Muscle layer of colon (tissue), 2 donors: Measurements from ENCODE around the gene JCAD.
"Not testable (repeated sequence)": the region's sequence is repeated elsewhere in the genome, so short reads cannot be mapped to it uniquely, and the experiment has no call there.

Experiments
- H3K27ac ChIP-seq: one replicate; pipeline ENCODE4 v1.7.0; 2013; ENCODE audit warnings: low read depth, mild to moderate bottlenecking, low read length, moderate library complexity
- H3K27me3 ChIP-seq, 2 donors: one replicate each; pipeline ENCODE4 v1.7.0; 2013; ENCODE audit warnings: low read length in 2 of 2, mild to moderate bottlenecking in 2 of 2; ENCODE audit not compliant: insufficient read depth in 2 of 2, control insufficient read depth in 1 of 2
- H3K36me3 ChIP-seq: one replicate; pipeline ENCODE4 v1.7.0; 2013; ENCODE audit warnings: mild to moderate bottlenecking, low read length; ENCODE audit not compliant: insufficient read depth
- H3K4me1 ChIP-seq: one replicate; pipeline ENCODE4 v1.7.0; 2013; ENCODE audit warnings: mild to moderate bottlenecking, low read length; ENCODE audit not compliant: insufficient read depth
- H3K4me3 ChIP-seq, 2 donors: one replicate each; pipeline ENCODE4 v1.7.0; 2013; ENCODE audit warnings: low read length in 2 of 2, low read depth in 1 of 2, mild to moderate bottlenecking in 1 of 2, moderate library complexity in 1 of 2
- H3K9ac ChIP-seq: one replicate; pipeline ENCODE4 v1.7.0; 2013; ENCODE audit warnings: low read length
- H3K9me3 ChIP-seq: one replicate; pipeline ENCODE4 v1.7.0; 2013; ENCODE audit warnings: mild to moderate bottlenecking, low read length
- donor health status: abdominal sarcoma.
- donor health status: Adenocarcinoma of cecum.

The JCAD gene

GRCh38 chr10:30017556-30017955 lies 41.8 kb downstream of the JCAD start:
- Histone ChIP-seq H3K9me3 (no peaks in the 10 kb centered on the region), H3K27ac (no peak overlapping the region)

GRCh38 chr10:30014511-30014910 lies 44.9 kb downstream of the JCAD start:
- Histone ChIP-seq H3K9ac (no peak overlapping the region), H3K27ac (no peak overlapping the region), H3K9me3 (no peaks in the 10 kb centered on the region), H3K4me1 (peaks cover 71% of the 10 kb centered on the region), H3K4me3 (no peak overlapping the region), H3K27me3 (no peaks in the 10 kb centered on the region), H3K36me3 (peaks cover 11% of the 10 kb centered on the region)

More at GRCh38 chr10:30017556-30017955, 41.8 kb downstream of the JCAD start:
- Histone ChIP-seq H3K36me3 (peaks cover 21% of the 10 kb centered on the region), H3K4me1 (peaks cover 53% of the 10 kb centered on the region), H3K4me3 (no peak overlapping the region), H3K9ac (no peak overlapping the region), H3K27me3 (no peaks in the 10 kb centered on the region)

- H3K27me3 ChIP-seq = no peaks in the 10 kb centered on the region
- H3K9ac ChIP-seq = no peak overlapping the region
- no peak overlapping the region for H3K27ac ChIP-seq
- no peaks in the 10 kb centered on the region for H3K9me3 ChIP-seq
- H3K36me3 ChIP-seq = peaks cover 11% of the 10 kb centered on the region
- no peak overlapping the region for H3K4me3 ChIP-seq
- H3K4me1 ChIP-seq = peaks cover 70% of the 10 kb centered on the region
Observed at GRCh38 chr10:30013757-30014156, 45.6 kb downstream of the JCAD start.

- Histone ChIP-seq H3K27ac (no peak overlapping the region), H3K27me3 (no peaks in the 10 kb centered on the region)
Observed at GRCh38 chr10:30011956-30012647, 47.3 kb downstream of the JCAD start.

GRCh38 chr10:30011396-30011795 lies 48.0 kb downstream of the JCAD start:
- no peak overlapping the region for H3K27ac ChIP-seq
- no peak overlapping the region for H3K9ac ChIP-seq
- H3K36me3 ChIP-seq = no peaks in the 10 kb centered on the region
- no peaks in the 10 kb centered on the region for H3K9me3 ChIP-seq
- no peaks in the 10 kb centered on the region for H3K27me3 ChIP-seq
- no peak overlapping the region for H3K4me3 ChIP-seq
- H3K4me1 ChIP-seq = peaks cover 50% of the 10 kb centered on the region

More at GRCh38 chr10:30011956-30012647, 47.3 kb downstream of the JCAD start:
- H3K36me3 ChIP-seq = peaks cover under 1% of the 10 kb centered on the region
- H3K9ac ChIP-seq = no peak overlapping the region
- peaks cover 55% of the 10 kb centered on the region for H3K4me1 ChIP-seq
- H3K4me3 ChIP-seq = no peak overlapping the region
- H3K9me3 ChIP-seq = no peaks in the 10 kb centered on the region

- H3K4me1 ChIP-seq = peaks cover 27% of the 10 kb centered on the region
- H3K9me3 ChIP-seq = no peaks in the 10 kb centered on the region
- no peak overlapping the region for H3K4me3 ChIP-seq
- no peaks in the 10 kb centered on the region for H3K27me3 ChIP-seq
- no peak overlapping the region for H3K9ac ChIP-seq
- H3K27ac ChIP-seq = no peak overlapping the region
- no peaks in the 10 kb centered on the region for H3K36me3 ChIP-seq
Observed at GRCh38 chr10:30007406-30007805, 52.0 kb downstream of the JCAD start.

GRCh38 chr10:30006410-30006809 lies 53.0 kb downstream of the JCAD start:
- Histone ChIP-seq H3K4me1 (peaks cover 27% of the 10 kb centered on the region), H3K9ac (no peak overlapping the region), H3K9me3 (no peaks in the 10 kb centered on the region), H3K27me3 (no peaks in the 10 kb centered on the region), H3K4me3 (no peak overlapping the region), H3K36me3 (no peaks in the 10 kb centered on the region), H3K27ac (no peak overlapping the region)

GRCh38 chr10:30005116-30005515 lies 54.3 kb downstream of the JCAD start:
- H3K4me3 ChIP-seq, H3K27me3 ChIP-seq, H3K27ac ChIP-seq, H3K9ac ChIP-seq, H3K9me3 ChIP-seq, H3K36me3 ChIP-seq: not testable (repeated sequence)
- peaks cover 33% of the 10 kb centered on the region for H3K4me1 ChIP-seq

- H3K27ac ChIP-seq = no peak overlapping the region
- no peak overlapping the region for H3K9ac ChIP-seq
- no peaks in the 10 kb centered on the region for H3K36me3 ChIP-seq
- H3K9me3 ChIP-seq = no peaks in the 10 kb centered on the region
- H3K4me1 ChIP-seq = peaks cover 40% of the 10 kb centered on the region
- H3K4me3 ChIP-seq = no peak overlapping the region
- H3K27me3 ChIP-seq = no peaks in the 10 kb centered on the region
Observed at GRCh38 chr10:30002426-30003266, 56.7 kb downstream of the JCAD start.

GRCh38 chr10:30000802-30001571 lies 58.4 kb downstream of the JCAD start:
- no peaks in the 10 kb centered on the region for H3K27me3 ChIP-seq
- H3K36me3 ChIP-seq = no peaks in the 10 kb centered on the region
- H3K9me3 ChIP-seq = no peaks in the 10 kb centered on the region
- H3K9ac ChIP-seq = peak overlapping the region; percentile 17
- peak overlapping the region in 1 of 2 donors; percentile 17 for H3K4me3 ChIP-seq
- peak overlapping the region; percentile 76 for H3K27ac ChIP-seq
- H3K4me1 ChIP-seq = peaks cover 40% of the 10 kb centered on the region

GRCh38 chr10:29998142-29998808 lies 61.1 kb downstream of the JCAD start:
- H3K4me1 ChIP-seq = peaks cover 46% of the 10 kb centered on the region
- H3K27me3 ChIP-seq = no peaks in the 10 kb centered on the region
- no peak overlapping the region for H3K27ac ChIP-seq
- H3K9me3 ChIP-seq = no peaks in the 10 kb centered on the region
- H3K9ac ChIP-seq = no peak overlapping the region
- no peaks in the 10 kb centered on the region for H3K36me3 ChIP-seq
- H3K4me3 ChIP-seq = no peak overlapping the region
